A549 (cell line): ENCODE measurements around the gene CYP19A1. TPM values are rescaled to one million over a fixed set of nuclear protein-coding genes. Genes with fewer than 3 reads are reported as not detected.

ENCODE experiments used
- ATAC-seq, 2 experiments: fragments of 200-7000 bp in 1 of 2; fragments of >200 bp in 1 of 2; cut with Nextera tagmentation in 1 of 2; cut with Tn5 transposase in 1 of 2; 3 replicates each; pipeline versions ENCODE4 v1.8.0 to v1.9.1; 2018 to 2020; ENCODE audit warnings: mild to moderate bottlenecking in 1 of 2, moderate library complexity in 1 of 2
- CTCF ChIA-PET: fragments of 300-600 bp; sonication (Branson Sonifier 250); formaldehyde crosslinking; extraction: SDS; loops from one replicate; lab custom pipeline; 2021; ENCODE audit warnings: antibody characterized with exemption, inconsistent platforms; lab: Yijun Ruan, JAX
- POLR2A ChIA-PET: fragments of 350-600 bp; formaldehyde crosslinking; extraction: SDS; loops from one replicate; lab custom pipeline; 2021; ENCODE audit warnings: antibody characterized with exemption, inconsistent platforms; lab: Yijun Ruan, JAX
- DNase-seq, 2 experiments: peaks; one replicate each; pipeline versions ENCODE4 v3.0.0 to v3.0.0-alpha.2; 2011 to 2016; ENCODE audit warnings: low read depth in 1 of 2, low spot score in 1 of 2
- FAIRE-seq: peaks from 2 replicates; lab custom pipeline; 2011; peaks lifted over from hg19 to GRCh38; lab: Jason Lieb, UNC
- H3K27ac ChIP-seq, 2 experiments: fragments of >200 bp; sonication (Bioruptor Twin); formaldehyde crosslinking; 3 replicates each; pipeline ENCODE4 v1.5.1; 2016 to 2017
- H3K4me1 ChIP-seq: fragments of >200 bp; sonication (Bioruptor Twin); formaldehyde crosslinking; 3 replicates; pipeline ENCODE4 v1.6.1; 2016
- H3K4me2 ChIP-seq: fragments of >200 bp; sonication (Bioruptor Twin); formaldehyde crosslinking; 3 replicates; pipeline ENCODE4 v1.6.1; 2016
- H3K4me3 ChIP-seq: fragments of >200 bp; sonication (Bioruptor Twin); formaldehyde crosslinking; 3 replicates; pipeline ENCODE4 v1.5.1; 2016
- H3K9me3 ChIP-seq: fragments of >200 bp; sonication (Bioruptor Twin); formaldehyde crosslinking; 3 replicates; pipeline ENCODE4 v1.6.1; 2016
- CBX2 ChIP-seq: fragments of 200-600 bp; sonication (generic); IDR thresholded peaks from 2 replicates; pipeline ENCODE4 v1.6.1; 2016; ENCODE audit warnings: low read depth, mild to moderate bottlenecking, borderline replicate concordance
- CBX8 ChIP-seq: fragments of 200-600 bp; sonication (generic); IDR thresholded peaks from 2 replicates; pipeline ENCODE4 v1.6.1; 2016
- CEBPB ChIP-seq, 2 experiments: fragments of >200 bp in 1 of 2; sonication (Bioruptor Twin) in 1 of 2; formaldehyde crosslinking in 1 of 2; IDR thresholded peaks; 2 replicates each; pipeline ENCODE4 v1.6.1; 2012 to 2016
- EP300 ChIP-seq, 2 experiments: fragments of >200 bp; sonication (Bioruptor Twin); formaldehyde crosslinking; IDR thresholded peaks; 2 replicates in 1 of 2; 3 replicates in 1 of 2; pipeline ENCODE4 v1.6.1; 2016 to 2017
- FOSL2 ChIP-seq, 2 experiments: fragments of 450-650 bp in 1 of 2; fragments of >200 bp in 1 of 2; sonication (Bioruptor Twin) in 1 of 2; formaldehyde crosslinking; IDR thresholded peaks; 2 replicates each; pipeline versions ENCODE4 v1.5.0 to v1.6.1; 2016 to 2020; ENCODE audit warnings: mild to moderate bottlenecking in 1 of 2, moderate library complexity in 1 of 2
- HDAC2 ChIP-seq: fragments of 200-600 bp; sonication (generic); IDR thresholded peaks from 2 replicates; pipeline ENCODE4 v1.6.1; 2016
- HMGXB4 ChIP-seq: fragments of 250-450 bp; sonication (Bioruptor Pico); IDR thresholded peaks from 2 replicates; pipeline ENCODE4 v1.5.0; 2021; ENCODE audit warnings: mild to moderate bottlenecking, moderate library complexity, borderline replicate concordance
- MAFK ChIP-seq: fragments of 450-650 bp; IDR thresholded peaks from 2 replicates; pipeline ENCODE4 v1.6.1; 2014; ENCODE audit not compliant: partially characterized antibody
- MAZ ChIP-seq: fragments of 150-350 bp; IDR thresholded peaks from 2 replicates; pipeline ENCODE4 v1.6.1; 2014; ENCODE audit warnings: antibody characterized with exemption, low read depth, low read length, borderline replicate concordance
- MYC ChIP-seq: IDR thresholded peaks from 2 replicates; pipeline ENCODE4 v1.6.1; 2012; ENCODE audit warnings: mild to moderate bottlenecking, inconsistent platforms, low read length, improper control_type of control experiment, borderline replicate concordance
- NR3C1 ChIP-seq: fragments of >200 bp; sonication (Bioruptor Twin); formaldehyde crosslinking; IDR thresholded peaks from 3 replicates; pipeline ENCODE4 v1.6.1; 2017
- RAD21 ChIP-seq, 2 experiments: fragments of >200 bp in 1 of 2; sonication (Bioruptor Twin) in 1 of 2; formaldehyde crosslinking in 1 of 2; IDR thresholded peaks in 1 of 2; conservative IDR thresholded peaks in 1 of 2; 2 replicates in 1 of 2; 3 replicates in 1 of 2; pipeline ENCODE4 v1.6.1; 2012 to 2018; ENCODE audit warnings: inconsistent platforms in 1 of 2
- RFX5 ChIP-seq: fragments of 450-650 bp; IDR thresholded peaks from 2 replicates; pipeline ENCODE4 v1.7.1; 2014; ENCODE audit warnings: antibody characterized with exemption, mild to moderate bottlenecking, moderate library complexity
- RNF2 ChIP-seq: fragments of 200-600 bp; sonication (generic); IDR thresholded peaks from 2 replicates; pipeline ENCODE4 v1.6.1; 2016; ENCODE audit warnings: low read depth, mild to moderate bottlenecking, antibody characterized with exemption, moderate library complexity, borderline replicate concordance
- SREBF2 ChIP-seq: fragments of 450-650 bp; IDR thresholded peaks from 2 replicates; pipeline ENCODE4 v1.6.1; 2014; ENCODE audit warnings: mild to moderate bottlenecking, moderate library complexity
- TFCP2L1 ChIP-seq: fragments of 250-450 bp; sonication (Bioruptor Pico); IDR thresholded peaks from 2 replicates; pipeline ENCODE4 v1.5.0; 2021; ENCODE audit warnings: mild to moderate bottlenecking
- ZC3H11A ChIP-seq: fragments of 450-650 bp; IDR thresholded peaks from 2 replicates; pipeline ENCODE4 v1.6.1; 2014; ENCODE audit warnings: antibody characterized with exemption, mild to moderate bottlenecking
- ZFP36 ChIP-seq: fragments of 450-650 bp; IDR thresholded peaks from 2 replicates; pipeline ENCODE4 v1.6.1; 2014; ENCODE audit warnings: borderline replicate concordance; ENCODE audit not compliant: partially characterized antibody
- ZSCAN20 ChIP-seq: fragments of 250-450 bp; sonication (Bioruptor Pico); IDR thresholded peaks from 2 replicates; pipeline ENCODE4 v1.8.0; 2022; ENCODE audit warnings: mild to moderate bottlenecking, moderate library complexity
- WGBS: methylation state at CpG from one replicate; pipeline ENCODE4 v1.1.6; 2017; ENCODE audit errors: missing lambda C conversion rate; 5-methylcytosine and 5-hydroxymethylcytosine counted together
- polyA plus RNA-seq, 4 experiments: library from polyadenylated mRNA; depleted of rRNA in 3 of 4; stranded (reverse); fragments of >200 nt; fragmentation: RNase III in 1 of 4; extraction: RNeasy Plus Mini Kit Qiagen cat#74134 plus additional on column Dnase treatment in 1 of 4; gene quantifications; 2 replicates in 3 of 4; 3 replicates in 1 of 4; pipeline ENCODE4 v1.2.3, GENCODE V29; 2011 to 2017
- TF ChIP-seq, protein P1 (sequence below): fragments of >200 bp; sonication (Bioruptor Twin); formaldehyde crosslinking; IDR thresholded peaks from 2 replicates; pipeline ENCODE4 v1.6.1; 2016
- TF ChIP-seq, protein P2 (sequence below): fragments of 450-650 bp; IDR thresholded peaks from 2 replicates; pipeline ENCODE4 v1.6.1; 2014; ENCODE audit warnings: antibody characterized with exemption

CYP19A1 gene
- polyA plus RNA-seq, 2 of the 4 experiments (the other 2 are of a cell fraction) = 0.36 TPM; not detected in 1

- H3K9me3 ChIP-seq = no peaks in the 10 kb centered on the region
- CTCF ChIA-PET = interaction anchor here (0.8 to 5.3 kb wide), 9 partner anchors 10 to 207 kb away, joined by 3 to 62 read pairs (median 5); no protein-coding TSS in a partner anchor
- TF ChIP-seq RFX5 = no peak
- no peak for TF ChIP-seq CBX2
- TF ChIP-seq, all 56 proteins: peak for 0
- ATAC-seq (no peak), DNase-seq (no peak), FAIRE-seq (no peak)
- H3K27ac ChIP-seq = peak overlapping the region; percentile 18 to 31; a peak in 1 of 6 replicates
- WGBS = 83% methylated on average over 1 of the region's 1 CpG
- H3K4me2 ChIP-seq = peak overlapping the region; percentile 47
- POLR2A ChIA-PET = interaction anchor here (1.1 kb wide), 1 partner anchor 121 kb away, joined by 3 read pairs; no protein-coding TSS in a partner anchor
- H3K4me3 ChIP-seq = no peak overlapping the region
- peaks cover 40% of the 10 kb centered on the region for H3K4me1 ChIP-seq
These were observed 31.0 kb upstream of the CYP19A1 start for GRCh38 chr15:51369451-51369761.

GRCh38 chr15:51368751-51369450, 30.5 kb upstream of the CYP19A1 start:
- FAIRE-seq (peak; percentile 32), ATAC-seq (peak in 1 of 2 experiments; percentile 66; a peak in 3 of 6 replicates), DNase-seq (peak in 1 of 2 experiments; percentile 76)
- ChIA-PET POLR2A (interaction anchor here (1.1 kb wide), 1 partner anchor 120 kb away, joined by 3 read pairs; no protein-coding TSS in a partner anchor), CTCF (interaction anchor here (0.8 to 5.3 kb wide), 8 partner anchors 11 to 206 kb away, joined by 3 to 62 read pairs (median 5); no protein-coding TSS in a partner anchor)
- TF ChIP-seq ZSCAN20 (CRISPR knock-in tag) (no peak), HMGXB4 (no peak), FOSL2 (IDR thresholded peaks at IDR 0.05) (no peak), FOSL2 (CRISPR knock-in tag; IDR thresholded peaks at IDR 0.05) (no peak), EP300 (IDR thresholded peaks at IDR 0.05) (peak in 1 of 2 experiments; percentile 30; a peak in 1 of 5 replicates), MAFK (peak; percentile 58), MAZ (no peak)
- Histone ChIP-seq H3K27ac (peak overlapping the region; percentile 18 to 31; a peak in 3 of 6 replicates), H3K4me1 (peaks cover 40% of the 10 kb centered on the region), H3K4me3 (no peak overlapping the region), H3K9me3 (no peaks in the 10 kb centered on the region), H3K4me2 (peak overlapping the region; percentile 47)
- 30% methylated on average over 3 of the region's 3 CpGs for WGBS

- Histone ChIP-seq H3K27ac (peak overlapping the region; percentile 10 to 27; a peak in 3 of 6 replicates), H3K4me3 (no peak overlapping the region), H3K4me2 (peak overlapping the region; percentile 47; the same call in 2 of the 3 replicates), H3K9me3 (no peaks in the 10 kb centered on the region), H3K4me1 (peaks cover 40% of the 10 kb centered on the region)
- CTCF ChIA-PET = interaction anchor here (1.0 to 5.3 kb wide), 3 partner anchors 11 to 205 kb away, joined by 3 to 62 read pairs (median 12); no protein-coding TSS in a partner anchor
- no peak for FAIRE-seq
- no peak for DNase-seq
- 74% methylated on average over 6 of the region's 6 CpGs for WGBS
- ATAC-seq = no peak
- TF ChIP-seq ZFP36 = no peak
- no peak for TF ChIP-seq RAD21 (conservative IDR thresholded peaks at IDR 0.05 in 1 of 2, IDR thresholded peaks at IDR 0.05 in 1 of 2)
- no peak for TF ChIP-seq MYC
- TF ChIP-seq SREBF2 = no peak
- no peak for TF ChIP-seq RNF2
- no peak for TF ChIP-seq CBX8
- no peak for TF ChIP-seq MAFK
- TF ChIP-seq, protein P1, sequence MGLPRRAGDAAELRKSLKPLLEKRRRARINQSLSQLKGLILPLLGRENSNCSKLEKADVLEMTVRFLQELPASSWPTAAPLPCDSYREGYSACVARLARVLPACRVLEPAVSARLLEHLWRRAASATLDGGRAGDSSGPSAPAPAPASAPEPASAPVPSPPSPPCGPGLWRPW = no peak
- TF ChIP-seq ZC3H11A = no peak
- no peak for TF ChIP-seq HDAC2
- TF ChIP-seq NR3C1 = no peak
- no peak for TF ChIP-seq CEBPB (IDR thresholded peaks at IDR 0.05)
- TF ChIP-seq EP300 (IDR thresholded peaks at IDR 0.05) = no peak
- TF ChIP-seq, protein P2, sequence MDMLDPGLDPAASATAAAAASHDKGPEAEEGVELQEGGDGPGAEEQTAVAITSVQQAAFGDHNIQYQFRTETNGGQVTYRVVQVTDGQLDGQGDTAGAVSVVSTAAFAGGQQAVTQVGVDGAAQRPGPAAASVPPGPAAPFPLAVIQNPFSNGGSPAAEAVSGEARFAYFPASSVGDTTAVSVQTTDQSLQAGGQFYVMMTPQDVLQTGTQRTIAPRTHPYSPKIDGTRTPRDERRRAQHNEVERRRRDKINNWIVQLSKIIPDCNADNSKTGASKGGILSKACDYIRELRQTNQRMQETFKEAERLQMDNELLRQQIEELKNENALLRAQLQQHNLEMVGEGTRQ = no peak
- no peak for TF ChIP-seq HMGXB4
- TF ChIP-seq TFCP2L1 (CRISPR knock-in tag) = no peak
- POLR2A ChIA-PET = no interaction called here
These were observed 29.9 kb upstream of the CYP19A1 start for GRCh38 chr15:51368307-51368706.
